Fibroblast of lung (primary cell): ENCODE measurements around the gene IRF7.

Experiments
- CTCF ChIP-seq, 2 donors: IDR thresholded peaks in 1 of 2; conservative IDR thresholded peaks in 1 of 2; 1 replicate in 1 of 2; 2 replicates in 1 of 2; pipeline ENCODE4 v1.5.1; 2011 to 2012; ENCODE audit warnings: low read length in 2 of 2, control low read depth in 1 of 2, inconsistent platforms in 1 of 2, low read depth in 1 of 2, mild to moderate bottlenecking in 1 of 2
- EZH2 ChIP-seq: IDR thresholded peaks from 2 replicates; pipeline ENCODE4 v1.5.1; 2012; ENCODE audit warnings: low read length, control low read depth, mild to moderate bottlenecking; ENCODE audit errors: missing control alignments

GRCh38 chr11:601573-602245 lies 14.0 kb downstream of the IRF7 start:
- no peak for TF ChIP-seq CTCF (conservative IDR thresholded peaks at IDR 0.05 in 1 of 2, IDR thresholded peaks at IDR 0.05 in 1 of 2; ENCODE audit: low read depth in 1 of 2, low read length in 2 of 2)
- no peak for TF ChIP-seq EZH2
